Measurements from ENCODE around the gene POU3F2. TPM values are rescaled to one million over a fixed set of nuclear protein-coding genes. Genes with fewer than 3 reads are reported as not detected.

The POU3F2 gene
- polyA plus RNA-seq, 3 donors = not detected

- Histone ChIP-seq H3K4me3 (replicated peaks in 1 of 3; ENCODE audit: low read depth in 2 of 3, low read length in 3 of 3) (peak overlapping the region in 1 of 3 experiments; percentile 48), H3K36me3 (replicated peaks in 1 of 2; ENCODE audit: control insufficient read depth in 1 of 2, insufficient read depth in 2 of 2, low read length in 2 of 2) (no peaks in the 10 kb centered on the region), H4K20me1 (ENCODE audit: insufficient read depth, low read length) (no peaks in the 10 kb centered on the region), H3K9ac (ENCODE audit: insufficient read depth, low read length, poor library complexity, severe bottlenecking) (peak overlapping the region; percentile 19), H3K9me3 (replicated peaks in 1 of 2; ENCODE audit: control insufficient read depth in 1 of 2, insufficient read depth in 1 of 2, low read length in 2 of 2) (peaks cover 7 to 46% of the 10 kb centered on the region in 2 donors), H2AFZ (ENCODE audit: insufficient read depth, low read depth, low read length, poor library complexity, severe bottlenecking) (peak overlapping the region; percentile 39), H3K4me2 (replicated peaks; ENCODE audit: extremely low read depth, low read length, poor library complexity, severe bottlenecking) (peak overlapping the region; percentile 67), H3K27me3 (ENCODE audit: control insufficient read depth in 2 of 2, insufficient read depth in 2 of 2, low read length in 2 of 2) (peaks cover 77 to 91% of the 10 kb centered on the region in 2 donors), H3K4me1 (ENCODE audit: control insufficient read depth in 1 of 2, insufficient read depth in 2 of 2, low read length in 2 of 2) (peaks cover 21 to 24% of the 10 kb centered on the region in 2 donors), H3K27ac (ENCODE audit: low read depth in 1 of 2, low read length in 2 of 2) (no peak overlapping the region), H3K79me2 (ENCODE audit: insufficient read depth, low read length) (no peaks in the 10 kb centered on the region)
- Mint-ChIP-seq H3K27ac (no peak overlapping the region), H3K4me1 (peaks cover 28% of the 10 kb centered on the region), H3K9me3 (peaks cover 0 to 18% (median 10%) of the 10 kb centered on the region in 7 donors), H3K27me3 (ENCODE audit: low read depth in 3 of 3) (peaks cover 74 to 92% (median 85%) of the 10 kb centered on the region in 3 donors), H3K36me3 (peaks cover 0 to 16% of the 10 kb centered on the region in 2 donors), H3K4me3 (peak overlapping the region; percentile 59 to 85)
- WGBS (ENCODE audit: insufficient coverage) = 1% methylated on average over 37 of the region's 51 CpGs
- TF ChIP-seq CTCF (IDR thresholded peaks at IDR 0.05) = no peak
- intact Hi-C loops (cut with micrococcal nuclease) = no loop called here
- DNase-seq = no peak
Observed at GRCh38 chr6:98847779-98848538, 13.6 kb downstream of the POU3F2 start.

- H3K27ac Mint-ChIP-seq = no peak overlapping the region
- Histone ChIP-seq H3K9ac (ENCODE audit: insufficient read depth, low read length, poor library complexity, severe bottlenecking) (peak overlapping the region; percentile 19), H3K4me3 (replicated peaks in 1 of 3; ENCODE audit: low read depth in 2 of 3, low read length in 3 of 3) (peak overlapping the region in 1 of 3 experiments; percentile 48), H3K9me3 (replicated peaks in 1 of 2; ENCODE audit: control insufficient read depth in 1 of 2, insufficient read depth in 1 of 2, low read length in 2 of 2) (peaks cover 7 to 41% of the 10 kb centered on the region in 2 donors), H3K27me3 (ENCODE audit: control insufficient read depth in 2 of 2, insufficient read depth in 2 of 2, low read length in 2 of 2) (peaks cover 71 to 86% of the 10 kb centered on the region in 2 donors), H2AFZ (ENCODE audit: insufficient read depth, low read depth, low read length, poor library complexity, severe bottlenecking) (no peak overlapping the region), H3K4me2 (replicated peaks; ENCODE audit: extremely low read depth, low read length, poor library complexity, severe bottlenecking) (peak overlapping the region; percentile 67), H4K20me1 (ENCODE audit: insufficient read depth, low read length) (no peaks in the 10 kb centered on the region), H3K36me3 (replicated peaks in 1 of 2; ENCODE audit: control insufficient read depth in 1 of 2, insufficient read depth in 2 of 2, low read length in 2 of 2) (no peaks in the 10 kb centered on the region), H3K4me1 (ENCODE audit: control insufficient read depth in 1 of 2, insufficient read depth in 2 of 2, low read length in 2 of 2) (peaks cover 21 to 24% of the 10 kb centered on the region in 2 donors), H3K79me2 (ENCODE audit: insufficient read depth, low read length) (no peaks in the 10 kb centered on the region), H3K27ac (ENCODE audit: low read depth in 1 of 2, low read length in 2 of 2) (no peak overlapping the region)
- TF ChIP-seq CTCF (IDR thresholded peaks at IDR 0.05) = no peak
- peaks cover 28% of the 10 kb centered on the region for H3K4me1 Mint-ChIP-seq
- peak overlapping the region; percentile 59 to 78 for H3K4me3 Mint-ChIP-seq
- DNase-seq = no peak
- 20% methylated on average over 15 of the region's 18 CpGs for WGBS (ENCODE audit: insufficient coverage)
- peaks cover 0 to 16% of the 10 kb centered on the region in 2 donors for H3K36me3 Mint-ChIP-seq
- H3K9me3 Mint-ChIP-seq = peaks cover 0 to 11% (median 8%) of the 10 kb centered on the region in 7 donors
- intact Hi-C loops (cut with micrococcal nuclease) = no loop called here
- peaks cover 67 to 85% (median 79%) of the 10 kb centered on the region in 3 donors for H3K27me3 Mint-ChIP-seq (ENCODE audit: low read depth in 3 of 3)
Observed at GRCh38 chr6:98848539-98849242, 14.3 kb downstream of the POU3F2 start.

All from CD14-positive monocyte (primary cell).